ENCODE results near the gene MINDY4.

Gene MINDY4

DNA sequence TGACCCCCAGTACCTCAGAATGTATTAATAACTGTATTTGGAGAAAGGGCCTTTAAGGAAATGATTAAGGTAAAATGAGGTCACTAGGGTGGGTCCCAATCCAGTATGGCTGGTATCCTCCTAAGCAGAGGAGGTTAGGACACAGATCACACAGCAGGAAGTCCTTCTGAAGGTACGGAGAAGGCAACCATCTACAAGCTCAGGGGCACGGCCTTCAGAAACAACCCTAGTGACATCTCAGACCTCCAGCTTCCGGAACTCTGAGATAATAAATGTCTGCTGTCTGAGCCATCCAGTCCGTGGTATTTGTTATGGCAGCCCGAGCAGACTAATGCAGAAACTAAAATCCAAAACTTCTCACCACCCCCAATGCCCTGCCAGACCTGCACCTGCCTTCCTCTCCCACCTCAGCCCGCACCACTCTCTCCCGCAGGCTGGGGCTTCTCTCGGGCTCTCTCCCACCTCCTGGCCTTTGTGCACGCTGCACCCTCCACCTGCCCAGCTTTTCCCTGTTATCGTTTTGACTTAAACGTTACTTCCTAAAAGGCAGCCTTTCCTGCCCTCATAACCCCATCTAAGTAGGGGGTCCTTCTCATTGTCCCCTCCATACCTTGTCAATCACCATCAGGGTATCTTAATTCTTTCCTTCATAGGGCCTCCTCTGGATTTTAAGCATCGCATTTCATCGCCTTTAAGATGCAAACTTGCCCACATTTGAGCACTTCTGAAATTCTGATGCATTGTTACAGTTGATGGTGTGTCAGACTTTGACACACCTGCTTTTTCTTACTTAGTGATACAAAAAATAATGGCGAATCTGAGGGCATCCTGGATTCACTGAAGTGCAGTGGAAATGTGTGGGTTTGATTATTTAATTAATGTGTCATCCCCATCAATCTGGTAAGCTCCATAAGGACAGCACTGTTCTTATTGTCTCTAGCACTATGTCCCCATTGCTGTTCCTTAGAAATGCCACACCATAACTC, 108.2 kb downstream of the MINDY4 start:
- TF ChIP-seq, protein P1, sequence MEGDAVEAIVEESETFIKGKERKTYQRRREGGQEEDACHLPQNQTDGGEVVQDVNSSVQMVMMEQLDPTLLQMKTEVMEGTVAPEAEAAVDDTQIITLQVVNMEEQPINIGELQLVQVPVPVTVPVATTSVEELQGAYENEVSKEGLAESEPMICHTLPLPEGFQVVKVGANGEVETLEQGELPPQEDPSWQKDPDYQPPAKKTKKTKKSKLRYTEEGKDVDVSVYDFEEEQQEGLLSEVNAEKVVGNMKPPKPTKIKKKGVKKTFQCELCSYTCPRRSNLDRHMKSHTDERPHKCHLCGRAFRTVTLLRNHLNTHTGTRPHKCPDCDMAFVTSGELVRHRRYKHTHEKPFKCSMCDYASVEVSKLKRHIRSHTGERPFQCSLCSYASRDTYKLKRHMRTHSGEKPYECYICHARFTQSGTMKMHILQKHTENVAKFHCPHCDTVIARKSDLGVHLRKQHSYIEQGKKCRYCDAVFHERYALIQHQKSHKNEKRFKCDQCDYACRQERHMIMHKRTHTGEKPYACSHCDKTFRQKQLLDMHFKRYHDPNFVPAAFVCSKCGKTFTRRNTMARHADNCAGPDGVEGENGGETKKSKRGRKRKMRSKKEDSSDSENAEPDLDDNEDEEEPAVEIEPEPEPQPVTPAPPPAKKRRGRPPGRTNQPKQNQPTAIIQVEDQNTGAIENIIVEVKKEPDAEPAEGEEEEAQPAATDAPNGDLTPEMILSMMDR (IDR thresholded peaks at IDR 0.05; ENCODE audit: low read depth, low read length): no peak
- no peak for DNase-seq (ENCODE audit: low read depth in 2 of 2)
- H3K4me3 ChIP-seq (replicated peaks in 1 of 2; ENCODE audit: low read depth in 2 of 2, low read length in 2 of 2): no peak overlapping the region

DNA sequence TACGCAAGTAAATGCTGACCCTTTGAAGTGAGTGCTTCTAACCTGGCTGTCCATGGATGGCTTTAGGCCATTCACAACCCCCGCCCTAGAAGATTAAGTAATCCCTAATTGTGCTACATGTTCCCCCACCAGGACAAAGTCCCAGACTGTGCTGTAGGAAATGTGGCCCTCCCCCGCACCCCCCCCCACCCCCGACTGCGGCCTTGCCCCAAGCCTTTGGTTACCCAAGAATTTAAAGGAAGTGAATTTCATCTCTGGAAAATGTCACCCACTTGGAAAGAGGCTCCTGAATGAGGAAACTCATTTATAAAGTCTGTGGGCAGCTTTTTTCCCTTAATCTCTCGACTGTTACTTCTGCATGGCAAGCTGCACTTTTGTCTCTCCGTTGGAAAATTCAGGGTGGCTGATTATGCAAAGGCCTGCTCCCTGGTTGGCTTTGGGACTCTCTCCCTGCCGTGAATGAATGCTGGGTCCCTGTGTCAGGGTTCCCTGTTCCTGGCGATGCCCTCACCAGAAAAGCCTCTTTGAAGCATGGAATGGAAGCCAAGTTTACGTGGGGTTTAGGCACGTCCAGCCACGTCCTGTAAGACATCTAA, 109.0 kb downstream of the MINDY4 start:
- DNase-seq (ENCODE audit: low read depth in 2 of 2): peak in 1 of 2 donors; percentile 43
- TF ChIP-seq, protein P1 (IDR thresholded peaks at IDR 0.05; ENCODE audit: low read depth, low read length): no peak
- H3K4me3 ChIP-seq (replicated peaks in 1 of 2; ENCODE audit: low read depth in 2 of 2, low read length in 2 of 2): no peak overlapping the region

DNA sequence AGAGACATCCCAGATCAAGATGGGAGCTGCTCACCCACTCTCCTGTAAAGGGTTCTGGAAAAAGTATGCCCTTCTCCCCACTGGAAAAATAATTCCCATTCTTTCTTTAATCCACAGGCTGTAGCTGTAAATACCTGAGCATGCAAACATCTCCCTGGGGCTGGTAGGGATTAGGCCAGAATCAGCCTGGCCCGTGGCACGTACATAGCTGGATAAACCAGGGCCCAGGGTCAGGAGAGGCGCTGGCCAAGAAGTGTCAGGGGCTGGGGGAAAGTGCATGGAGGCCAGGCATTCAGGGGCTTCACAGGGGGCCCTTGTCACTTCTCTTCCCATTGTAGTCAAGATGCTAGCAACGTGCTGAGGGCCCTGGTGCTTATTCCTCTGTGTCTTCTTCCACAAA, 109.7 kb downstream of the MINDY4 start:
- DNase-seq (ENCODE audit: low read depth in 2 of 2): no peak
- H3K4me3 ChIP-seq (replicated peaks in 1 of 2; ENCODE audit: low read depth in 2 of 2, low read length in 2 of 2): no peak overlapping the region
- TF ChIP-seq, protein P1 (IDR thresholded peaks at IDR 0.05; ENCODE audit: low read depth, low read length): no peak

DNA sequence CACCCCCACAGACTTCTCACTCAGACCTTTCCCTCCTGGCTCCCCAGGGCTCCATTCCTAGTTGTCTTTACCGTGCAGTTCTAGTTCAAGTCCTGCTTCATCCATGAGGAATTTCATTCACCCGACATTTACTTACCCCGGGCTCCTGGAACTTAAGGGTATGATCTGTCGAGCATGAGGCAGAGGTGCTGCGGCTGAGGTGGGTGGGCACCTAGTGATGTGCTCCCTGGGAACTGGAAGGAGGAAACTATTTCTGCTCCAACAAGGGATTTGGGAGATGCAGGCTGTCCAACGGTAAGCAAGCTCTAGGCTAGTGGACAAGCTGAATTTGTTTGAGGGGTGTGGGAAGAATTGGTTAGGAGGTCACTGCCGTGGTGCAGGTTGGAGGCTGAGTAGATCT, 110.2 kb downstream of the MINDY4 start:
- no peak for DNase-seq (ENCODE audit: low read depth in 2 of 2)
- TF ChIP-seq, protein P1 (IDR thresholded peaks at IDR 0.05; ENCODE audit: low read depth, low read length): no peak

DNA sequence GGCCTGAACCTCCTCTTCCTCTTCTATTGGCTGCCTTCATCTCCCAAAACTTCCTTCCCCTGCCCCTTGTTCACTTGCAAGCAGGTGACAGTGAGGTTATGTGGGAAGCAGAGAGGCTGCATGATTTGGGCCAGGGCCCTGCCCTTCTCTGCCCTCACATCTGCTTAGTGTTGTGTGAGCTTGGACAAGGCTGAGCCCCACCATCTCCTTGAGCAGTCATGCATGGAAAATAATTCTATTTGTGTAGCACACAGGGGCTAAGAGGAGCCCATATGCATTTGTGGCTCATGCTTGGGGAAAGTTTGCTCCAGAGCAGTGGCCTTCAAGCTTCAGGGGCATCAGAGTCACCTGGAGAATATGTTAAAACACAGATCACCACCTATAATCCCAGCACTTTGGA, 113.7 kb downstream of the MINDY4 start:
- no peak for DNase-seq (ENCODE audit: low read depth in 2 of 2)
- no peak overlapping the region for H3K4me3 ChIP-seq (replicated peaks in 1 of 2; ENCODE audit: low read depth in 2 of 2, low read length in 2 of 2)
- TF ChIP-seq, protein P1 (IDR thresholded peaks at IDR 0.05; ENCODE audit: low read depth, low read length): no peak

More for the DNA sequence above, 110.2 kb downstream of the MINDY4 start:
- H3K4me3 ChIP-seq (replicated peaks in 1 of 2; ENCODE audit: low read depth in 2 of 2, low read length in 2 of 2): no peak overlapping the region

DNA sequence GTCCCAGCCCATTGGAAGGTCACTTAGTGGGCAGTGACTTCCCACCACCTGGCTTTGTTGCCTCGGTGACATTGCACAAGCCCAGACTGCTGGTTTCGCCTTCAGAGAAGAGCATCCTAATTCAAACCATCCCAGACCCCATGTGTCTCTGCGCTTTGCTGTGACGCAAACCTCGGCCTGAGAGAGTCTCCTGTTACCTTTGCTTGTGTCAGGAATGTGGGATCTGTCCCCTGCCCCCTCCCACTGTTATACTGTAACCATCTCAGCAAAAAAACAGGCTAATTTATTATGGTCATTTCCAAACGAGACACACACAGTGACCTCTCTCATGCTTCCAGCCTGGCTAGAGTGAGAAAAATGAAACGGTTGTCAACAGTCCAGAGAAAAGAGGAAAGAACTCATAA, 115.4 kb downstream of the MINDY4 start:
- DNase-seq (ENCODE audit: low read depth in 2 of 2): peak in 1 of 2 donors; percentile 29
- TF ChIP-seq, protein P1 (IDR thresholded peaks at IDR 0.05; ENCODE audit: low read depth, low read length): no peak
- no peak overlapping the region for H3K4me3 ChIP-seq (replicated peaks in 1 of 2; ENCODE audit: low read depth in 2 of 2, low read length in 2 of 2)

Data from cardiac fibroblast (primary cell).